NCI-H2227 (cell line): ENCODE data around the gene GSTA4.
"Not testable (repeated sequence)": the region's sequence is repeated elsewhere in the genome, so short reads cannot be mapped to it uniquely, and the experiment has no call there.

Experiments used
- DNase-seq: peaks from one replicate; lab custom pipeline; 2025; ENCODE audit not compliant: unreplicated experiment; lab: John Stamatoyannopoulos, UW

The GSTA4 gene

DNA sequence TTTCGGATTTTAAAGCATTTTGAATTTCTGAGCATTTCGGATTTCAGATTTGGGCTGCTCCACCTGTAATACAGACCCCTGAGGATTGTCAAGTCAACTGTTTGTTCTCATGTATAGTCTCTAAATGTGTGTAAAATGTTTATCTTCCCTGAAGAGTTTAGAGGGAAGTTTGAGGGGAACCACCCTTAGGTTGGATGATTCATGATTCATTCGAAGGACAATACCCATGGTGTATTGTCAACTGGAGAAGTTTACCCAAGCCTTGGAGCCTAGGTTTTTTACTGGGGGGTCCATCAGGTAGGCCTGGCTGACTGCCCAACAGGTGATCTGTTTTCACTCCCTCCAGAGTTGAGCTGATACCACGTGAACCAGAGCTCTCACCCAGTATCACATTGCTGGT lies 18.9 kb downstream of the GSTA4 start:
- no peak for DNase-seq

DNA sequence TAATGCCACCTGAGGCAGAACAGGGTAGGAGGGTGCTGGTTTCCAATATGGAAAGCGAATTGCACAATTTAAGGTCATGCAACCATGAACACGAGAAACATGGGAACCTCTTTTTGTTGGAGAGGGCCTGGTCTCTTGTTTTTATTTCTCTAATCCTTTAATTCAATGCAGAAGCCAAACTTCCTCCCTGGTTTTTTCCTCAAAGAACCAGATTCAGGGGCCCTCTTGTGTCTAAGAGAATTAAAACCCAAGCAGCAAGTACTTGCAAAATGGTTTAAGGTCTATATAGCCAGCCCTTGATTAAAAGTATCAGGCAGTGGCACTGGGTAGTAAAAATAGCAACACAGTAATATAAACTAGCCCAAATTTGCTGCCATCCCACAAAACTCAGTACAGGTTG lies 19.5 kb downstream of the GSTA4 start:
- DNase-seq, result no peak

DNA sequence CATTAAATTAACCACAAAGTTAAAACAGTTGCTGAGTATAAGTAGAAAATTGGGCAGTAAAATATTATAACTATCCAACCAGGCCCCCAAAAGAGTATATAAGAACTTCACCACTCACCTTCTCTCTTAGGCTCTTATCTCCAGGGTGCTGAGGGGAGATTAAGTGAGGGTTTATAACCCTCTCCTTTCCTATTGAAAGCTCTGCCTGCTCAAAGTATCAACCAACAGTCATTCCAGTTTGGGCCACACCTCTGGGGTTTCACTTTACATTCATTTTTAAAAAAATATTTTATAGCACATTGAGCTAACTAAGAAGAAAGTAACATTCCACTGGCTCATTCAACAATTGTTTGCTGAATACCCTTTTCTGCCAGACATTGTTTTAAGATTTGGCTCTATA lies 22.1 kb downstream of the GSTA4 start:
- no peak for DNase-seq

DNA sequence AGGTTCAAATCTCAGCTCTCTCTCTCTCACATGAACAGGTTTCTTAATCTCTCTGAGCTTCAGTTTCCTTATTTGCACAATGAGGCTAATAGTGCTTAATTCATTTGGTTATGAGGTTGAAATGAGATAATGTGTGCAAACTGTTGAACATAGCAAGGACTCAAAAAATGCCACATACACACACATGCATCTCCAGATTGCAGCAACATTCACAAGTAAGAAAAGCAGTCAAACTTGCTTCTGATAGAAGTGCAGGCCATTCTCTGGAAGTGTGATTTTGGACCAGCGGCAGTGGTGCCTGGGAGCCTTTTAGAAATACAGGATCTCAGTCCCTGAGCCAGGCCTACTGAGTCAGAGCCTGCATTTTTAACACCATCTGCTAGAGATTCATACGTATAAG lies 25.7 kb downstream of the GSTA4 start:
- DNase-seq, result no peak

DNA sequence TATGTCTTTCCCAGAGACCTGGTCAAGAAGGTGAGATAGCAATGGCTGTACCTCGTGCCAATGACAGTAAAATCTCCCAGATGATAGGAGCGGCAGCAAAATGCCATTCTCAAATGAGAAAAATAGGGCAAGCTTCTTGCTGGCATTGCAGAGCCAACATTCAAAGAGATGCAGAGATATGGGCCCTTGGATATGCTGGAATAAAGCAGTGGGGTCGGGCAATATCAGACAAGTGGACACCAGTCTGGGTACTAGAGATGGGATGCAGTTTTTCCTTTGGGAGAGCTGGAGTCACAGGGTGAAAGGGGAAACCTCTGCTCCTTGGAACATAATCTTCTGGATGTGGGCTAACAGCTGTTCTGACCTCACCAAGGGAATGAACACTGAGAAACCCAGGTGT lies 29.0 kb downstream of the GSTA4 start:
- DNase-seq, result no peak

DNA sequence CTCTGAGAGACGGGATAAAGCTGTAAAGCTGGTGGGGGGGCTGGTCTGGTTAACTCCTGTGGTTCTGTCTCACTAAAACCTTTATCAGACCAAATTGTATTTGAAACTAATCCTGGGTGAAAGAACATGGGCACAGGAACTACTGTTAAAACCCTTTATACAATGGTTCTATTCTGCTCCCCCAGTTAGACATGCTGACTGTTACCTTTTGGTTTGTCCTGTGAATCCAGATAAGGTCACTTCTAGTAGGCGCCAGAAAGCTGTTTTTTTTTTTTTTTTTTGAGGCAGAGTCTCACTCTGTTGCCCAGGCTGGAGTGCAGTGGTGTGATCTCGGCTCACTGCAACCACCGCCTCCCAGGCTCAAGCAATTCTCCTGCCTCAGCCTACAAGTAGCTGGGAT lies 29.7 kb downstream of the GSTA4 start:
- DNase-seq, result no peak

DNA sequence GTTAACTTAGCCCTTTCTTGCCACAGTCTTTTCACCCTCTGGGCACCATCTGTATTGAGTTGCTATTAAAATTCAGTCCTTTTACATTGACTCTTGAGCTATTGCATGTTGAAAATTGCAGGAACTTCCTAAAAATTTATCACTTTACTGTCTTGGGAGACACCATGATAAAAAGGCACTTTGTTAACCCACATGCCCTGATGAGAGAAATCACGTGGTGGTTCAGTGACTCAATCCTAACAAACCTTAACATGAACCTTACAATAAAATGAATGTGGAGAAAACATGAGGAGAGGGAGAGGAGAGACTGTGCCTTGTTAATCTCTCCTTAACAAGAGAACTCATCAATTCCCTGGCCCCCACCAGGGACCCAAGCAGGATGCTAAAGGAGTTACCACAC lies 30.8 kb downstream of the GSTA4 start:
- no peak for DNase-seq

DNA sequence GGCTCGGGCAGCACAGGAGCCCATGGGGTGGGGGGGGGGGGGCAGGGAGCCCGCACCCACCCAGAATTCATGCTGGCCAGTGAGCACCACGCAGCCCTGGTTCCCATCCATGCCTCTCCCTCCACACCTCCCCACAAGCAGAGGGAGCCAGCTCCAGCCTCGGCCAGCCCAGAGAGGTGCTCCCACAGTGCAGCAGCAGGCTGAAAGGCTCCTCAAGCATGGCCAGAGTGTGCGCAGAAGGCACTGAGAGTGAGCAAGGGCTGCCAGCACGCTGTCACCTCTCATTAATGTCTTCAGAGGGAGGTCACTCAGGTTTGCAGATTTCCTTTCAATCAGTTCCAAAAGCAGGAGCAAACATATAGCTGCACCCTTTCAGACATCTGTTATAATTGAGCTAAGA lies 32.4 kb downstream of the GSTA4 start:
- DNase-seq, result no peak

DNA sequence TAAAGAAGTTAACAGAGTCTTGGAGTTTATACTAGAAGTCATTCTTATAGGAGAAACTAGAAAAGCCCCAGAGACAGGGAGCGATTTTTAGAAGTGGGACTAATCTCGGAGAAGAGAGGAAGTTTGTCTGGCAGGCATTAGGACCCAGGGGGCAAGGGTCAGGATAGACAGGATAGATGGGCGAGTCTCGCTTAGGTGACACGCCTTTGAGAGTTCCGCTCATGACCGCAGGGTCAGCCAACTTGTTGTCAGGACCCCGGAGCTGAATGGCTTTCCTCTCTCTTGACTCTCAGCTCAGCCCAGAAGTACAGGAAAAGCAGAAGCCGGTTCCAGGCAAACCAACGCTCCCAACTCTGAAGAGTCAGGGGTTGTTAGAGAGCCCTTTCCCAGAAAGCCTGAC lies 34.1 kb downstream of the GSTA4 start:
- DNase-seq, result not testable (repeated sequence)

DNA sequence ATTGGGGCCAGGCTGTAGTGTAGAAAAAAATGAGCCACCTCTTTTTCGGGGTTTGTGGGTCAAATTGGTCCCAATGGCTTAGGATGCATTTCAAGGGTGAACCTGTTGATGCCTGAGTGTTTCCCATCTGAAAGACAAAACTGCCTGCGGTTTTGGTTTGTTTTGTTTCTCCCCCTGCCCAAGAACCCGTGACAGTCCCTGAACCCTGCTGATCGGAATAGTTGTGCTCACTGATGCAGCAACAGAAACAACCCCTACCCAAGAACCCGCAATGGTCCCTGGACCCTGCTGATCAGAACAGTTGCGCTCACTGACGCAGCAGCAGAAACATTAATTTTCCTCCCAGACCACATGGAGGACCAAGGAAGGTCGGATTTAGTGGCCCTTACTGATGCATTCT lies 34.9 kb downstream of the GSTA4 start:
- not testable (repeated sequence) for DNase-seq

DNA sequence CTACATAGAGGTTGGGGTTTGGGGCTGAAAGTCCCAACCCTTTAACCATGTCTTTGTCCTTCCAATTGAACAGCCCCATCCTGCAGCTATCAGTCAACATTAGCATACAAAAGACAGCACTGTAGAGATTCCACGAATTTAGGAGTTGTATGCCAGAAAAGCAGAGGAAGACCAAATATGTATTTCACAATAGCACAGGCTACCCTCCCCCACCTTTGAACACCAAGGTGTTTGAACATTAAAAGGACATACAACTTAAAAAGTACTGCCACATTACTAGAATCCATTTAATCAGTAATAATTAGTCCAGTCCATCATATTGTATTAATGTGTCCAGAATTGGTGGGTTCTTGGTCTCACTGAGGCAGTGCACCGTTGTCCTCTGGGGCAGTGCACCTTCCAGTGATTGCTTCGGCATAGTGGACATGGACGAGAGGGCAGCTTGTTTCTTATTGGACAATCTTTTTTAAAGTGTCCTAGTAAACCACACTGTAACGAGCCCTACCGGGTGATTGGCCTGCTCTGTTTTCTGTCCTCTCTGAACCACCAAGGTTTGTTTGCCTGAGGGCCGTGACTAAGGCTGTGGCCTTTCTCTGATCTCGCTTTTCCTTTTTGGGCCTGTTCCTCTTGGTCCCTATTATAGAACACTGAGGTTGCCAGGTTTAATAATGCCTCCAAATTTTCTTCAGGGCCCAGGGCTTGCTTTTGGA lies 36.4 kb downstream of the GSTA4 start:
- no peak for DNase-seq

DNA sequence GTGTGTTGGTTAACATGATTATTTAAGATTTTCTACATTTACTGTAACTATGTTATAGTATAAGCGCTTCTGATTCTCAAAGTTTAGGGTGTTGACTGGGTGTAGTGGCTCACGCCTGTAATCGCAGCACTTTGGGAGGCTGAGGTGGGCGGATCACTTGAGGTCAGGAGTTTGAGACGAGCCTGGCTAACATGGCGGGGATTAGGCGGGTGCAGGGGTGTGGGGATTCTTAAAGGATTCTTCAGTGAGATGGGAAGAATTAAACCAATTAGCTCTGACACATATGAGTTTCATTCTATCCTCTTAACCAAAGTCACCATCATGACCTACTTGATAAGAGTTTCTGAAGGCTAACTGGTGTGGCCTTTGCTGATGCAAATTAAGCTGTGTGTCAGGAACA lies 39.2 kb downstream of the GSTA4 start:
- DNase-seq, result no peak

DNA sequence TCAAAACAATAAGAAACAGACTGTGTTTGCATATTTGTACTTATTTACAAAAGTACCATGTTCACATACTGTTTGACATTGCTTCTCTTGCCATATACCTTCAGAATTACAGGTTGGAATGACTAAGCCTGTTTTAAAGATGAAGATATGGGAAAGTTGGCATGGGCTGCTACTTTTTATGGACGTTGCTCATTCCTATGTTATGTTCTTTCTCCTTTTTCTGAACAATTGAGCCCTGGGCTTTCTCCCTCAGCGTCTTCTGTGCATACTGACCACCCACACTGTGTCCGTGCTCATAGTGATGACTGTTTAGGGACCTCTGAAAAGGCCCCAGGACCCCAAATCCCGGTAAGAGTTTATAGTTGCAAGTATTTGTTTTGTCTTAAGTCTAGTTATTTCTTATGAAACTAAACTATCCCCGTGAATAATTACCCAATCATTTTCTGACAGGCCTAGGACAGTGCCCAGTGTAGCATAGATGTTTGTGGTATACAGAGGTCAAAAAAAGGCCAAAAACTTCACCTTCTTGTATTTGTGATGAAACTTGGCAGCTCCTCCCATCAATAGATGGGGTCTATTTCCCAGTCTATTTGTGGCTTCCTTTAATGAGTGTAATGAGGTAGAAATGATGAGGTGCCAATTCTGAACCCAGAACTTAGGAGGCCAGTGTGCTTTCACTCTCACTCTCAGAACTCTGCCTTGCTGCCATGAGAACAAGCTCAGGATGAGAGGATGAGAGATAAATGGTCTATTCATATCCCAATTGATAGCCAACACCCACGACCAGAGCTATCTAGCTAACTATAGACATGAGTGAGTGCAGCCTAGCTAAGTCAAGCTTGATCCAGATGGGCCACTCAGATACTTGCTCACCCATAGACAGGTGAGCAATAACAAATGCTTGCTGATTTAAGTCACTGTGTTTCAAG lies 40.9 kb downstream of the GSTA4 start:
- DNase-seq, result no peak

DNA sequence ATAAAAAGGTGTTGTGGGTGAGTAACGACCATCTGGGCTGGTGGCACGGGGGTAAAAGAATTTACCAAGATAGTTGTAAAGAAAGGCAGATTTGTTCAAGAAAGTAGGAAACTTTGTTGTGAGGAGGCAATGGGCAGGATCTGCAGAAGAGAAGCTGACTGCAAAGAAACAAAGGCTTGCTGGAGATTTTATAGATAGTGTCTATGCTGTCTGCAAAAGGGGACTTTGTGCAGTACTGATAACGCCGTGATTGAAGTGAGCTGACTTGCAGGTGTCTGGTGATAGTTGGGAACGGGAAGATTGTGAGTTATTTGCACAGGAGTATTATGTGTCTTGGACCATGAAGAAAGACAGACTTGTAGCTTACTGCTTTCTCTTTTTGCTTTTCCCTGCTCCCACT lies 48.8 kb downstream of the GSTA4 start:
- DNase-seq, result no peak

DNA sequence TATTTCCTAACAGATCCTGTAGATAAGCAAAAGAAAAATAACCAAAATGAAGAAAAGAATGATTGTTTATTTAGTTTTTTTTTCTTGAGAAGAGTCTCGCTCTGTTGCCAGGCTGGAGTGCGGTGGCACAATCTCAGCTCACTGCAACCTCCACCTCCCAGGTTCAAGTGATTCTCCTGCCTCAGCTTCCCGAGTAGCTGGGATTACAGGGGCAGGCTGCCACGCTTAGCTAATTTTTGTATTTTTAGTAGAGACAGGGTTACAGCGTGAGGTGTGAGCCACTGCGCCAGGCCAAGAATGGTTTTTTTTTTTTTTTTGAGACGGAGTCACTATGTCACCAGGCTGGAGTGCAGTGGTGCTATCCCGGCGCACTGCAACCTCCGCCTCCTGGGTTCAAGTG lies 52.3 kb downstream of the GSTA4 start:
- not testable (repeated sequence) for DNase-seq

DNA sequence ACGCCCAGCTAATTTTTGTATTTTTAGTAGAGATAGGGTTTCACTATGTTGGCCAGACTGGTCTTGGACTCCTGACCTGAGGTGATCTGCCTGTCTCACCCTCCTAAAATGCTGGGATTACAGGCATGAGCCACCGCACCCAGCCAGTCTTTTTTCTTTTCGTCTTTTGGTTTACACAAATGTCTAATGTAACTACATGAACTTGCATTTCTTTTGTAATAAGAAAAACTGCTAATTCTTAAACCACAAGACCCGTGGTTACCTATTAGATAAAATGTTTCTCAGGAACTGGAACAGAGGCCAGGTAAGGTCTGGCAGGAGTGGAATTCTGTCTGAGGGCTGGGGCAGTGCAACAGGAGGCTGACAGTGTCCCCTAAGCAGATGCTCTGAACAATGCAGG lies 52.9 kb downstream of the GSTA4 start:
- no peak for DNase-seq

DNA sequence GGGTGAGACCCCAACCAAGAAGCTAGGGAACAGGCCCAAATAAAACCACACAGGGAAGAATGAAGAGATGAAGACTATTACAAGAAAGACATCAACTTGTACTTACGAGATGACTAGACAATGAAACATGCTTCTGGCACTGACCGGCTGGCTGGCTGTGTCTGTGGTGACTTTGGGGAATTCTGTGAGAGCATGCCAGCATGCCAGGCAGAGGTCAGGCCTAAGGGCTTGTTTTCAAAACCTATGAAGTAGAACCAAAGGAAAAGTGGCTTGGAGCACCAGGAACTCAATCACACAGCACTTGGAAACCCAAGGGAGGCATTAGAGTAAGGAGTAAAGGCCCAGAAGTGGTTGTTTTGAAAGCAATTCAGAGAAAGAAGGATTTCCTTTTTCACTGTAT lies 57.2 kb downstream of the GSTA4 start:
- no peak for DNase-seq

DNA sequence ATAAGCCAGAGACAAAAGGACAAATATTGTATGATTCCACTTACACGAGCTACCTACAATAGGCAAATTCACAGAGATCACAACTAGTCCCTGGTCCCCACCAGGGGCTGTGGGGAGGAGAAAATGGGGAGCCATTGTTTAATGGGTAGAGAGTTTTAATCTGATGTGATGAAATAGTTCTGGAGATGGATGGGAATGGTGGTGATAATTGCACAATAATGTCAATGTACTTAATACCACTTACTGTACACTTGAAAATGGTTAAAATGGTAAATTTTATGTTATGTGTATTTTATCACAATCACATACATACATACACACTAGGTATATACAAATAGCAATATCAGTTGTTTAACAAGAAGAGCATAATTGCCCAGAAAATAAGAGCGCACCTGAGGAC lies 61.3 kb downstream of the GSTA4 start:
- no peak for DNase-seq

DNA sequence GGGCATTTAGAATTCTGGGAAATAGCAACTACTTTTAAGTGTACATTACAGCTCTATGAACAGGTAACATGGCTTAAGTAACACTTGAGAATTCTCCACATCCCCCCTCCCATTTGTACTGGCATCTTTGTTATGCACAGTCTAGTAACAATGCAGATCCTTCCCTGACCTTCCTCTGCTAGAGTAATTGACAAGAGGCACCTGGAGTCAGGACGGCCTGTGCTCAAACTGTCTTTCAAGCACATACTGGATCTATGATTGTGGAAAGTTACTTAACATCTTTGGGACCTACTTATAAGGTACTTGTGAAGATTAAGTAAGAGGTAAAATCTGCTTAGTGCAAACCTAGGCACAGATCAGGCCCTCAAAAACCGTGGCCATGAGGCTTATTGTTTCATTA lies 63.7 kb downstream of the GSTA4 start:
- DNase-seq, result no peak

DNA sequence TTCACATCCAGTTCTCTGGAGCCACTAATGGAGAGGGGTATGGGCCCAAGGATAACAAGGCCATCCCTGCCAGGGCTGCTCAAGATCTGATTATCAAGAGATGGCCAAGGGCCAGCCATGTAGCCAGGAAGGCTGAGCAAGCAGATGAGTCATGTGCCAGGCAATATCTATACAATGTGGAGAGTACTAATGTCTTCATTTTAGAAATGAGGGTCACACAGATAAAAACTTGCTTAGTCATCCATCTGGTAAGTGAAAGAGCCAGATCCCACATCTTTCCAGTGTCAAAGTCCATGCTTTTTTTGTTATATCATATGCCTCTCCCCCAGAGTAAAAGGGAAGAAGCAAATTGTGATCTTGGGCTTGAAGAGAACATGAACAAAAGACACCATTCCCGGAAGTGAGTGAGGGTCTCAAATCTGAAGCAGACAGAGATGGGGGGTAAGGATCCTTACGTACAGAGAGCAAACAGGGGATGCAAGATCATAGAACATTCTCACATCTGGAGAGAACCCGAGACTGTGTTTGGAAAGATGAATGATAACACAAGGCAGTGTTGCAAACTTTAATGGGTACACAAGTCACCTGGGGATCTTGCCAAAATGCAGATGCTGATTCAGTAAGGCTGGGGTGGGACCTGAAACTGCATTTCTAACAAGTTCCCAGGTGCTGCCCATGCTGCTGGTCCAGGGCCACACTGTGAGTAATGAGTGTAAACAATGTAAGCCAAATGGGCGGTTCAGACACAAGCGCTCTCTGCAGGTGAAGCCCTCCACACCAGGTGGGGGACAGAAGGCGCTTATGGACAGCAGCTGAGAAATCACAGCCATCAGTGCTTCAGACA lies 65.5 kb downstream of the GSTA4 start:
- DNase-seq, result no peak
